IMR-90 (cell line): Measurements from ENCODE around the gene FKRP. TPM values are rescaled to one million over a fixed set of nuclear protein-coding genes. Genes with fewer than 3 reads are reported as not detected.

Experiments
- ATAC-seq: fragments of 200-7000 bp; cut with Tn5 transposase; 2 replicates; pipeline ENCODE4 v1.9.1; 2020; ENCODE audit warnings: low read depth, mild to moderate bottlenecking, moderate library complexity
- BruUV-seq: library from RNA; stranded (reverse); fragments of 400-500 nt; replicated peaks from 2 replicates; lab custom pipeline; 2021; lab: Mats Ljungman, UMichigan
- CTCF ChIA-PET: fragments of 300-600 bp; formaldehyde crosslinking; extraction: SDS; loops from one replicate; lab custom pipeline; 2021; ENCODE audit warnings: antibody characterized with exemption; lab: Yijun Ruan, JAX
- POLR2A ChIA-PET: fragments of 300-600 bp; sonication (Branson Sonifier 250); formaldehyde crosslinking; loops from one replicate; lab custom pipeline; 2022; ENCODE audit warnings: antibody characterized with exemption; ENCODE audit not compliant: unreplicated experiment; lab: Charles Lee
- DNase-seq: peaks from one replicate; pipeline ENCODE4 v3.0.0; 2013
- H2AFZ ChIP-seq: replicated peaks from 2 replicates; pipeline ENCODE3; 2013; ENCODE audit warnings: low read length, mild to moderate bottlenecking; ENCODE audit not compliant: poor library complexity
- H2AK5ac ChIP-seq: 2 replicates; pipeline ENCODE4 v1.6.1; 2013; ENCODE audit warnings: low read depth, low read length, inconsistent platforms
- H2AK9ac ChIP-seq: replicated peaks from 2 replicates; pipeline ENCODE3; 2013; ENCODE audit warnings: mild to moderate bottlenecking, low read depth, low read length, moderate library complexity; ENCODE audit not compliant: poor library complexity
- H2BK120ac ChIP-seq: 2 replicates; pipeline ENCODE4 v1.6.1; 2013; ENCODE audit warnings: low read depth, low read length, inconsistent platforms
- H2BK15ac ChIP-seq: 3 replicates; pipeline ENCODE4 v1.6.1; 2013; ENCODE audit warnings: low read depth, low read length, inconsistent platforms
- H2BK20ac ChIP-seq: 2 replicates; pipeline ENCODE4 v1.6.1; 2013; ENCODE audit warnings: low read depth, mild to moderate bottlenecking, inconsistent platforms, low read length, moderate library complexity
- H2BK5ac ChIP-seq: 2 replicates; pipeline ENCODE4 v1.6.1; 2013; ENCODE audit warnings: mild to moderate bottlenecking, low read depth, low read length, inconsistent platforms; ENCODE audit not compliant: poor library complexity, severe bottlenecking
- H3K14ac ChIP-seq: replicated peaks from 2 replicates; pipeline ENCODE4 v1.6.1; 2013; ENCODE audit warnings: low read depth, low read length, inconsistent platforms
- H3K18ac ChIP-seq: 2 replicates; pipeline ENCODE4 v1.6.1; 2013; ENCODE audit warnings: low read depth, low read length, control low read depth
- H3K23ac ChIP-seq: 2 replicates; pipeline ENCODE4 v1.6.1; 2013; ENCODE audit warnings: low read depth, low read length, inconsistent platforms
- H3K27ac ChIP-seq: 2 replicates; pipeline ENCODE4 v1.5.1; 2013; ENCODE audit warnings: mild to moderate bottlenecking, control low read depth, low read length; ENCODE audit not compliant: insufficient read depth
- H3K27me3 ChIP-seq: 2 replicates; pipeline ENCODE4 v1.6.1; 2013; ENCODE audit warnings: low read length; ENCODE audit not compliant: control insufficient read depth, insufficient read depth
- H3K36me3 ChIP-seq: 2 replicates; pipeline ENCODE4 v1.6.1; 2013; ENCODE audit warnings: low read length, mixed read lengths; ENCODE audit not compliant: control insufficient read depth, insufficient read depth
- H3K4ac ChIP-seq: 2 replicates; pipeline ENCODE4 v1.6.1; 2013; ENCODE audit warnings: low read depth, low read length, inconsistent platforms
- H3K4me1 ChIP-seq: 2 replicates; pipeline ENCODE4 v1.6.1; 2013; ENCODE audit warnings: low read length, mixed read lengths; ENCODE audit not compliant: control insufficient read depth, insufficient read depth
- H3K4me2 ChIP-seq: 2 replicates; pipeline ENCODE4 v1.6.1; 2013; ENCODE audit warnings: low read depth, mild to moderate bottlenecking, control low read depth, low read length, moderate library complexity
- H3K4me3 ChIP-seq: 2 replicates; pipeline ENCODE4 v1.5.1; 2013; ENCODE audit warnings: low read depth, mild to moderate bottlenecking, control low read depth, low read length, moderate library complexity; ENCODE audit not compliant: insufficient read depth
- H3K56ac ChIP-seq: 2 replicates; pipeline ENCODE4 v1.6.1; 2013; ENCODE audit warnings: low read length, inconsistent platforms; ENCODE audit not compliant: insufficient read depth; ENCODE audit errors: extremely low read depth
- H3K79me1 ChIP-seq, 2 experiments: 2 replicates each; pipeline ENCODE4 v1.6.1; 2013; ENCODE audit warnings: low read length in 2 of 2, inconsistent platforms in 1 of 2, low read depth in 1 of 2
- H3K9ac ChIP-seq: 2 replicates; pipeline ENCODE4 v1.6.1; 2013; ENCODE audit warnings: low read depth, low read length, control low read depth
- H3K9me1 ChIP-seq: 2 replicates; pipeline ENCODE4 v1.6.1; 2013; ENCODE audit warnings: low read length, inconsistent platforms; ENCODE audit not compliant: insufficient read depth
- H3K9me3 ChIP-seq: 2 replicates; pipeline ENCODE4 v1.6.1; 2013; ENCODE audit warnings: low read length; ENCODE audit not compliant: control insufficient read depth, insufficient read depth
- H4K20me1 ChIP-seq: 2 replicates; pipeline ENCODE4 v1.6.1; 2013; ENCODE audit warnings: low read length, inconsistent platforms; ENCODE audit not compliant: insufficient read depth
- H4K5ac ChIP-seq: 2 replicates; pipeline ENCODE4 v1.6.1; 2013; ENCODE audit warnings: mild to moderate bottlenecking, low read depth, low read length, control low read depth
- H4K8ac ChIP-seq, 2 experiments: 2 replicates each; pipeline ENCODE4 v1.6.1; 2013; ENCODE audit warnings: low read depth in 2 of 2, low read length in 2 of 2, control low read depth in 1 of 2, inconsistent platforms in 1 of 2
- H4K91ac ChIP-seq: 2 replicates; pipeline ENCODE4 v1.6.1; 2013; ENCODE audit warnings: low read depth, low read length, inconsistent platforms; ENCODE audit not compliant: insufficient read depth
- RCOR1 ChIP-seq: IDR thresholded peaks from 2 replicates; pipeline ENCODE4 v1.6.1; 2012; ENCODE audit warnings: mild to moderate bottlenecking, low read length, improper control_type of control experiment; ENCODE audit not compliant: insufficient replicate concordance
- WGBS, 2 experiments: methylation state at CpG; one replicate each; pipeline versions ENCODE4 v1.1.5 to v1.1.7; 2013; ENCODE audit warnings: missing lambda C conversion rate in 2 of 2; ENCODE audit not compliant: insufficient read length in 1 of 2; ENCODE audit errors: extremely low coverage in 2 of 2; 5-methylcytosine and 5-hydroxymethylcytosine counted together
- dilution Hi-C: fragments of 300-500 bp; cut with HindIII; formaldehyde crosslinking; loops from one replicate; pipeline ENCODE4 v1.14.3; 2018; ENCODE audit warnings: low sequenced_read_pairs; ENCODE audit not compliant: unreplicated experiment
- in situ Hi-C: fragments of 300-500 bp; cut with MboI; formaldehyde crosslinking; loops from 3 replicates; pipeline ENCODE4 v1.14.3; 2019; ENCODE audit warnings: low sequenced_read_pairs, inconsistent platforms, mixed read lengths
- intact Hi-C: fragments of 100-400 bp; cut with micrococcal nuclease; formaldehyde crosslinking; loops from 2 replicates; pipeline ENCODE4 v1.10.0; 2022
- polyA plus RNA-seq, 3 experiments: library from polyadenylated mRNA; depleted of rRNA; stranded (reverse); fragments of >200 nt; gene quantifications; 2 replicates each; pipeline ENCODE4 v1.2.3, GENCODE V29; 2012; ENCODE audit warnings: low replicate concordance in 1 of 3
- total RNA-seq: library from RNA; depleted of rRNA; stranded (reverse); fragments of >200 nt; gene quantifications from 2 replicates; pipeline ENCODE4 v1.2.3, GENCODE V29; 2012

Gene FKRP
- total and polyA plus RNA-seq, 2 of the 4 experiments (the other 2 are of a cell fraction): 6.1 to 25.3 TPM

GRCh38 chr19:46759206-46759605 lies 13.3 kb downstream of the FKRP start:
- peaks cover 9% of the 10 kb centered on the region for H3K9me1 ChIP-seq
- no peak overlapping the region for H3K4me2 ChIP-seq
- H3K4ac ChIP-seq: peak overlapping the region; percentile 7; the same call in 1 of the 2 replicates
- peak overlapping the region; percentile 85; the same call in 1 of the 2 replicates for H3K27ac ChIP-seq
- intact Hi-C loops: no loop called here
- no peak overlapping the region for H3K9ac ChIP-seq
- peaks cover 13% of the 10 kb centered on the region for H3K36me3 ChIP-seq
- H4K20me1 ChIP-seq: peaks cover 17% of the 10 kb centered on the region
- no peaks in the 10 kb centered on the region for H3K27me3 ChIP-seq
- H2AK9ac ChIP-seq: no peak overlapping the region
- peak overlapping the region; percentile 47 for H4K91ac ChIP-seq
- no peak for TF ChIP-seq RCOR1
- dilution Hi-C loops: no loop called here
- H3K56ac ChIP-seq: no peak overlapping the region
- no TSS peak for BruUV-seq
- no peak for DNase-seq
- H3K9me3 ChIP-seq: no peaks in the 10 kb centered on the region
- peak overlapping the region; percentile 74 for H2BK20ac ChIP-seq
- H3K79me1 ChIP-seq: peaks cover 4 to 22% of the 10 kb centered on the region in 2 experiments; a peak in 2 of 4 replicates
- in situ Hi-C loops: loop anchor here (5.0 kb wide), 2 partner anchors 83 to 228 kb away; no protein-coding TSS in a partner anchor
- peak overlapping the region; percentile 31; the same call in 1 of the 2 replicates for H2BK120ac ChIP-seq
- POLR2A ChIA-PET: no interaction called here
- H3K4me3 ChIP-seq: no peak overlapping the region
- H4K5ac ChIP-seq: no peak overlapping the region
- peak overlapping the region in 1 of 2 experiments; percentile 23; a peak in 1 of 4 replicates for H4K8ac ChIP-seq
- ATAC-seq: no peak
- H3K18ac ChIP-seq: peak overlapping the region; percentile 45; the same call in 1 of the 2 replicates
- H3K4me1 ChIP-seq: peaks cover 12% of the 10 kb centered on the region
- H3K14ac ChIP-seq: peak overlapping the region; percentile 20; the same call in 1 of the 2 replicates
- no CpG with 5 or more reads among the region's 6 CpGs for WGBS, 2 experiments
- no peak overlapping the region; the same call in 2 of the 3 replicates for H2BK15ac ChIP-seq
- CTCF ChIA-PET: no interaction called here
- H2BK5ac ChIP-seq: peak overlapping the region; percentile 5
- no peak overlapping the region for H3K23ac ChIP-seq
- no peak overlapping the region for H2AFZ ChIP-seq
- H2AK5ac ChIP-seq: peak overlapping the region; percentile 78
